CD4-positive, alpha-beta memory T cell (primary cell): ENCODE measurements around the gene MSH4. TPM values are rescaled to one million over a fixed set of nuclear protein-coding genes. Genes with fewer than 3 reads are reported as not detected.
"Not testable (repeated sequence)": the region's sequence is repeated elsewhere in the genome, so short reads cannot be mapped to it uniquely, and the experiment has no call there.

Experiments
- CTCF ChIA-PET: fragments of 350-600 bp; sonication (Branson Sonifier 250); formaldehyde crosslinking; loops from one replicate; lab custom pipeline; 2021; ENCODE audit warnings: inconsistent platforms; ENCODE audit not compliant: partially characterized antibody; lab: Charles Lee
- POLR2A ChIA-PET: fragments of 350-600 bp; sonication (Branson Sonifier 250); formaldehyde crosslinking; loops from one replicate; lab custom pipeline; 2021; ENCODE audit not compliant: partially characterized antibody; lab: Charles Lee
- DNase-seq, 5 donors: peaks; one replicate each; pipeline versions ENCODE4 v3.0.0 to v3.0.0-alpha.2; 2020 to 2022; ENCODE audit warnings: mixed read lengths in 1 of 5
- H3K27ac ChIP-seq: one replicate; pipeline ENCODE4 v1.7.0; 2013; ENCODE audit warnings: low read depth, low read length
- H3K27me3 ChIP-seq: 2 replicates; pipeline ENCODE4 v1.7.0; 2013; ENCODE audit warnings: mild to moderate bottlenecking, low read length, moderate library complexity; ENCODE audit not compliant: insufficient read depth
- H3K36me3 ChIP-seq: 2 replicates; pipeline ENCODE4 v1.7.0; 2013; ENCODE audit warnings: mild to moderate bottlenecking, low read length, moderate library complexity; ENCODE audit not compliant: insufficient read depth
- H3K4me1 ChIP-seq: 2 replicates; pipeline ENCODE4 v1.7.0; 2013; ENCODE audit warnings: mild to moderate bottlenecking, low read length, moderate library complexity; ENCODE audit not compliant: insufficient read depth
- H3K4me3 ChIP-seq, 2 donors: one replicate each; pipeline ENCODE4 v1.7.0; 2013; ENCODE audit warnings: low read length in 2 of 2, mild to moderate bottlenecking in 1 of 2
- H3K9me3 ChIP-seq, 2 donors: one replicate each; pipeline ENCODE4 v1.7.0; 2013; ENCODE audit warnings: low read length in 2 of 2, control low read depth in 1 of 2; ENCODE audit not compliant: control insufficient read depth in 1 of 2
- H3K27ac Mint-ChIP-seq, 7 donors: one replicate each; pipeline ENCODE4 v1.8.0; 2020 to 2021; ENCODE audit warnings: mixed read lengths in 7 of 7, mild to moderate bottlenecking in 6 of 7, inconsistent platforms in 3 of 7, moderate library complexity in 3 of 7
- H3K27me3 Mint-ChIP-seq, 2 donors: one replicate each; pipeline ENCODE4 v1.8.0; 2020 to 2021; ENCODE audit warnings: mixed read lengths in 2 of 2
- H3K36me3 Mint-ChIP-seq, 2 donors: one replicate each; pipeline ENCODE4 v1.8.0; 2020 to 2021; ENCODE audit warnings: mixed read lengths in 2 of 2, inconsistent platforms in 1 of 2, mild to moderate bottlenecking in 1 of 2
- H3K4me1 Mint-ChIP-seq, 4 donors: one replicate each; pipeline ENCODE4 v1.8.0; 2020 to 2021; ENCODE audit warnings: mixed read lengths in 4 of 4, mild to moderate bottlenecking in 1 of 4
- H3K4me3 Mint-ChIP-seq, 8 donors: one replicate each; pipeline ENCODE4 v1.8.0; 2020 to 2021; ENCODE audit warnings: mixed read lengths in 8 of 8, mild to moderate bottlenecking in 7 of 8, moderate library complexity in 6 of 8, inconsistent platforms in 3 of 8
- H3K9me3 Mint-ChIP-seq, 8 donors: one replicate each; pipeline ENCODE4 v1.8.0; 2020 to 2021; ENCODE audit warnings: mixed read lengths in 8 of 8, mild to moderate bottlenecking in 5 of 8, inconsistent platforms in 3 of 8, moderate library complexity in 1 of 8
- intact Hi-C: fragments of 100-400 bp; cut with micrococcal nuclease; formaldehyde crosslinking; loops from one replicate; pipeline ENCODE4 v1.15.1; 2023
- polyA plus RNA-seq, 2 donors: library from polyadenylated mRNA; unstranded; fragments of 300-500 nt; fragmentation: Illumina TruSeq; gene quantifications; one replicate each; pipeline ENCODE4 v1.2.3, GENCODE V29; 2021
- total RNA-seq, 2 experiments: library from RNA; stranded (reverse); gene quantifications; one replicate each; pipeline ENCODE4 v1.2.3, GENCODE V29; 2021

The MSH4 gene
- total RNA-seq = under 1 TPM; 0.80 to 0.87 TPM
- not detected for polyA plus RNA-seq

- POLR2A ChIA-PET = interaction anchor here (3.1 kb wide), 1 partner anchor 11 kb away, joined by 20 read pairs; the partner anchor contains the start of gene RABGGTB
- no peak within 1 kb of the TSS for H3K4me3 ChIP-seq
- intact Hi-C loops = no loop called here
- DNase-seq = no peak
- H3K27me3 Mint-ChIP-seq = no peaks in the 10 kb centered on the region
- no peak within 1 kb of the TSS for H3K27ac ChIP-seq
- peak within 1 kb of the TSS in 3 of 7 donors; percentile 8 to 62 (median 43) for H3K27ac Mint-ChIP-seq
- peaks cover 7% of the 10 kb centered on the region for H3K4me1 ChIP-seq
- peaks cover 7 to 25% (median 12%) of the 10 kb centered on the region in 4 donors for H3K4me1 Mint-ChIP-seq
- no peaks in the 10 kb centered on the region for H3K9me3 Mint-ChIP-seq
- H3K9me3 ChIP-seq = no peaks in the 10 kb centered on the region
- H3K27me3 ChIP-seq = no peaks in the 10 kb centered on the region
- peaks cover 35% of the 10 kb centered on the region for H3K36me3 ChIP-seq
- peak within 1 kb of the TSS in 1 of 8 donors; percentile 46 for H3K4me3 Mint-ChIP-seq
- CTCF ChIA-PET = no interaction called here
- peaks cover 33 to 52% of the 10 kb centered on the region in 2 donors for H3K36me3 Mint-ChIP-seq
Observed at GRCh38 chr1:75796376-75797272, at the start of gene MSH4. TSS of gene MSH4 (plus strand) at chr1:75796882. CDS start at chr1:75796986, 104 bp downstream.

DNA sequence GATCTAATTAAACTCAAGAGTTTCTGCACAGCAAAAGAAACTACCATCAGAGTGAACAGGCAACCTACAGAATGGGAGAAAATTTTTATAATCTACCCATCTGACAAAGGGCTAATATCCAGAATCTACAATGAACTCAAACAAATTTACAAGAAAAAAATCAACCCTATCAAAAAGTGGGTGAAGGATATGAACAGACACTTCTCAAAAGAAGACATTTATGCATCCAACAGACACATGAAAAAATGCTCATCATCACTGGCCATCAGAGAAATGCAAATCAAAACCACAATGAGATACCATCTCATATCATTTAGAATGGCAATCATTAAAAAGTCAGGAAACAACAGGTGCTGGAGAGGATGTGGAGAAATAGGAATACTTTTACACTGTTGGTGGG is 39.5 kb upstream of the MSH4 start:
- H3K4me1 ChIP-seq, H3K27me3 Mint-ChIP-seq, intact Hi-C loops, H3K27ac ChIP-seq, H3K4me3 Mint-ChIP-seq, CTCF ChIA-PET, H3K36me3 ChIP-seq, H3K27ac Mint-ChIP-seq, H3K4me1 Mint-ChIP-seq, H3K27me3 ChIP-seq, H3K4me3 ChIP-seq, POLR2A ChIA-PET, DNase-seq, H3K9me3 ChIP-seq, H3K9me3 Mint-ChIP-seq: not testable (repeated sequence)
- peaks cover 41 to 53% of the 10 kb centered on the region in 2 donors for H3K36me3 Mint-ChIP-seq

- H3K4me3 ChIP-seq, H3K4me1 Mint-ChIP-seq, H3K9me3 ChIP-seq, POLR2A ChIA-PET, H3K27me3 ChIP-seq, H3K36me3 ChIP-seq, DNase-seq, CTCF ChIA-PET, H3K9me3 Mint-ChIP-seq, intact Hi-C loops, H3K4me1 ChIP-seq, H3K27ac Mint-ChIP-seq, H3K27me3 Mint-ChIP-seq, H3K27ac ChIP-seq, H3K4me3 Mint-ChIP-seq: not testable (repeated sequence)
- peaks cover 30 to 39% of the 10 kb centered on the region in 2 donors for H3K36me3 Mint-ChIP-seq
Observed at GRCh38 chr1:75758543-75758942, 38.1 kb upstream of the MSH4 start.

DNA sequence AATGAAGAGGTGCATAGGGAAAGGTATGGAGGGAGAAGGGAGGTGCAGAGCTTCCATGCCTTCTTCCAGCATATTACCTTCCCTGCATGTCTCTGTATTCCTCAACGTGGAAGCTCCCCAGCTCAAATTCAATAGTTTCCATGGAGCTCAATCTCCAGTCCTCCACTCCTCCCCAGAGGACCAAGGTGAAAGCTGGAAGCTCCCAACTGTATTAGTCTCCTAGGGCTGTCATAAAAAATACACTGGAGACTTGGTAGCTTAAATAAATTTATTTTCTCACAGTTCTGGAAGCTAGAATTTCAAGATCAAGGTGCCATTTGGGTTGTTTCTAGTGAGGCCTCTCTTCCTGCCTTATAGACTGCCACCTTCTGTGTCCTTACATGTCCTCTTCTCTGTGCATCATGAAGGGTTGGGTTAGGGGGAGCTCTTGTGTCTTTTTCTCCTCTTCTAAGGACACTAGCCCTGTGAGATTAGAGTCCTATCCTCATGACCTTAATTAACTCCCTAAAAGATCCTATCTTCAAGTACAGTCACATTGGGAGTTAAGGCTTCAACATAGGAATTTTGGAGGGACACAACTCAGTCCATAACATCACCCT is 32.5 kb upstream of the MSH4 start:
- intact Hi-C loops = no loop called here
- H3K4me1 Mint-ChIP-seq = no peaks in the 10 kb centered on the region
- H3K4me1 ChIP-seq = no peaks in the 10 kb centered on the region
- no peak overlapping the region for H3K4me3 ChIP-seq
- CTCF ChIA-PET = no interaction called here
- no peaks in the 10 kb centered on the region for H3K27me3 ChIP-seq
- no peaks in the 10 kb centered on the region for H3K36me3 ChIP-seq
- H3K4me3 Mint-ChIP-seq = no peak overlapping the region
- no peak overlapping the region for H3K27ac ChIP-seq
- no peak overlapping the region for H3K27ac Mint-ChIP-seq
- H3K9me3 ChIP-seq = no peaks in the 10 kb centered on the region
- no peak for DNase-seq
- POLR2A ChIA-PET = no interaction called here
- H3K9me3 Mint-ChIP-seq = no peaks in the 10 kb centered on the region
- no peaks in the 10 kb centered on the region for H3K27me3 Mint-ChIP-seq
- H3K36me3 Mint-ChIP-seq = peaks cover 3 to 6% of the 10 kb centered on the region in 2 donors

DNA sequence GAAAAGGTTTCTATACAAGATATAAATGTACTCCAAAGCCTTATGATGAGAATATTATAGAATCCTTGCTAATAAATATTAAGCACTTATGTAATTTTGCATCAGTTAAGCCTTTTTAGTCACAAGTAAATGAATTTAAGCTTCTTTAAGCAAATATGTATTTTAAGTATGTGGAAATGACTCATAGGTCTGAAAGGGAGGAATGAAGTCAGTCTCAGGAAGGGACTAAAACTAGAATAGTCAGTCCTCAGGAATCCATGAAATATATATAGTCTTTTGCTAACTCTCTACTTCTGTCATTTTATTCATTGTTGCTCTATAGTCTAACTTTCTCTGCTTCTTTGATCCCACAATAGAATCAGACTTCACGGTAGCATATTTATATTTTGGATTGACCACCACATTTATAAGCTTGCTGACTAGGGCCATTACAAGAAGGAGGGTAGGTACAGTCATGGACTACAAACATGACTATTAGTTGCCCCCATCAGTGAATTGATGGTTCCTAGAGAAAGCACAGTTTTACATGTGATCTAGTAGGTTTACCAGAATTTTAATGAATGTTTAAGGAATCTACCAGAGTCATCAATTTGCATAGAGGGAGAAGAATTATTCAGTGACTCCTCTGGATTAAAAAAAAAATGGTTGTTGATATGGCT is 30.9 kb upstream of the MSH4 start:
- H3K27ac Mint-ChIP-seq = no peak overlapping the region
- Histone ChIP-seq H3K36me3 (no peaks in the 10 kb centered on the region), H3K4me3 (no peak overlapping the region), H3K27ac (no peak overlapping the region), H3K4me1 (no peaks in the 10 kb centered on the region), H3K9me3 (no peaks in the 10 kb centered on the region), H3K27me3 (no peaks in the 10 kb centered on the region)
- H3K27me3 Mint-ChIP-seq = no peaks in the 10 kb centered on the region
- H3K9me3 Mint-ChIP-seq = no peaks in the 10 kb centered on the region
- CTCF ChIA-PET = no interaction called here
- no peaks in the 10 kb centered on the region for H3K4me1 Mint-ChIP-seq
- no peak overlapping the region for H3K4me3 Mint-ChIP-seq
- no peak for DNase-seq
- POLR2A ChIA-PET = no interaction called here
- intact Hi-C loops = no loop called here
- peaks cover 3 to 4% of the 10 kb centered on the region in 2 donors for H3K36me3 Mint-ChIP-seq

GRCh38 chr1:75768016-75768415 is 28.7 kb upstream of the MSH4 start:
- no peaks in the 10 kb centered on the region for H3K27me3 Mint-ChIP-seq
- no peak overlapping the region for H3K27ac ChIP-seq
- H3K36me3 Mint-ChIP-seq = no peaks in the 10 kb centered on the region
- H3K27ac Mint-ChIP-seq = no peak overlapping the region
- no peaks in the 10 kb centered on the region for H3K4me1 ChIP-seq
- no peaks in the 10 kb centered on the region for H3K27me3 ChIP-seq
- H3K36me3 ChIP-seq = no peaks in the 10 kb centered on the region
- H3K4me3 Mint-ChIP-seq = no peak overlapping the region
- H3K9me3 ChIP-seq = no peaks in the 10 kb centered on the region
- H3K4me3 ChIP-seq = no peak overlapping the region
- CTCF ChIA-PET = no interaction called here
- no peaks in the 10 kb centered on the region for H3K9me3 Mint-ChIP-seq
- H3K4me1 Mint-ChIP-seq = no peaks in the 10 kb centered on the region
- POLR2A ChIA-PET = no interaction called here
- no peak for DNase-seq
- intact Hi-C loops = no loop called here

GRCh38 chr1:75770761-75771160 is 25.9 kb upstream of the MSH4 start:
- ChIA-PET CTCF (no interaction called here), POLR2A (no interaction called here)
- Histone ChIP-seq H3K4me3 (no peak overlapping the region), H3K27ac (no peak overlapping the region), H3K9me3 (no peaks in the 10 kb centered on the region), H3K36me3 (no peaks in the 10 kb centered on the region), H3K4me1 (no peaks in the 10 kb centered on the region), H3K27me3 (no peaks in the 10 kb centered on the region)
- Mint-ChIP-seq H3K27me3 (peaks cover 0 to 3% of the 10 kb centered on the region in 2 donors), H3K27ac (no peak overlapping the region), H3K9me3 (peaks cover 0 to 1% (median 0%) of the 10 kb centered on the region in 8 donors), H3K4me3 (peak overlapping the region in 1 of 8 donors; percentile 32), H3K36me3 (no peaks in the 10 kb centered on the region), H3K4me1 (no peaks in the 10 kb centered on the region)
- DNase-seq = no peak
- intact Hi-C loops = no loop called here
